SK-N-SH treated with all-trans-retinoic acid at 6 μM for 48 hours (cell line): ENCODE results near the gene FAM114A2.

Source experiments
- CSDC2 ChIP-seq: fragments of 250-450 bp; sonication (Bioruptor Pico); IDR thresholded peaks from 2 replicates; pipeline ENCODE4 v1.5.0; 2020; ENCODE audit warnings: mild to moderate bottlenecking, moderate library complexity
- GLIS3 ChIP-seq: fragments of 250-450 bp; sonication (Bioruptor Pico); IDR thresholded peaks from 2 replicates; pipeline ENCODE4 v1.5.0; 2020; ENCODE audit warnings: mild to moderate bottlenecking, moderate library complexity
- SNAI2 ChIP-seq: fragments of 250-450 bp; sonication (Bioruptor Pico); IDR thresholded peaks from 2 replicates; pipeline ENCODE4 v1.5.0; 2020; ENCODE audit warnings: mild to moderate bottlenecking, moderate library complexity
- ZFP3 ChIP-seq: fragments of 250-450 bp; sonication (Bioruptor Pico); IDR thresholded peaks from 2 replicates; pipeline ENCODE4 v1.5.0; 2020; ENCODE audit warnings: mild to moderate bottlenecking, moderate library complexity
- ZFP30 ChIP-seq: fragments of 450-650 bp; formaldehyde crosslinking; IDR thresholded peaks from 2 replicates; pipeline ENCODE4 v1.5.0; 2022; ENCODE audit warnings: mild to moderate bottlenecking, moderate library complexity
- ZNF565 ChIP-seq: fragments of 450-650 bp; formaldehyde crosslinking; conservative IDR thresholded peaks from 2 replicates; pipeline ENCODE4 v1.5.0; 2020; ENCODE audit warnings: low read depth, mild to moderate bottlenecking, moderate library complexity

GRCh38 chr5:154025951-154026350 is 12.8 kb downstream of the FAM114A2 start:
- TF ChIP-seq ZNF565 (CRISPR knock-in tag) (no peak), SNAI2 (CRISPR knock-in tag) (no peak), CSDC2 (no peak), ZFP3 (no peak), GLIS3 (CRISPR knock-in tag) (no peak), ZFP30 (CRISPR knock-in tag) (no peak)
